Measurements from ENCODE around the gene GPR176. TPM values are rescaled to one million over a fixed set of nuclear protein-coding genes. Genes with fewer than 3 reads are reported as not detected.

The GPR176 gene
- polyA plus RNA-seq, 3 donors from 2014 or later: 0.07 TPM; not detected in 2

GRCh38 chr15:39880718-39881387, 39.2 kb downstream of the GPR176 start:
- Mint-ChIP-seq H3K27me3 (ENCODE audit: low read depth in 3 of 3) (peaks cover 2 to 7% (median 7%) of the 10 kb centered on the region in 3 donors), H3K4me3 (no peak overlapping the region), H3K27ac (no peak overlapping the region), H3K4me1 (no peaks in the 10 kb centered on the region), H3K36me3 (no peaks in the 10 kb centered on the region), H3K9me3 (no peaks in the 10 kb centered on the region)
- no peak for DNase-seq

DNA sequence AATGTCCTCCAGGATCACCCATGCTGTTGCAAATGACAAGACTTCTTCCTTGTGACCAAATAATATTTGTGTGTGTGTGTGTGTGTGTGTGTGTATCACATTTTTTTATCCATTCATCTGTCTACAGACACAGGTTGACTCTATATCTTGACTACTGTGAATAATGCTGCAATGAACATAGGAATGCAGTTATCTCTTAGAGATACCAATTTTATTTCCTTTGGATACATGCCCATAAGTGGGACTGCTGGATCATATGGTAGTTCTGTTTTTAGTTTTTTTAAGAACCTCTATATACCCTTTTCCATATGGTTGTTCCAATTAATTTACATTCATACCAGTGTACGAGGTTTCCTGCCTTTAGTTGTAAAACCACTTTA, 41.7 kb downstream of the GPR176 start:
- no peak for DNase-seq
- no peak overlapping the region for H3K4me3 Mint-ChIP-seq
- peaks cover 0 to 2% (median 0%) of the 10 kb centered on the region in 3 donors for H3K27me3 Mint-ChIP-seq (ENCODE audit: low read depth in 3 of 3)
- no peaks in the 10 kb centered on the region for H3K4me1 Mint-ChIP-seq
- no peak overlapping the region for H3K27ac Mint-ChIP-seq
- no peaks in the 10 kb centered on the region for H3K36me3 Mint-ChIP-seq
- H3K9me3 Mint-ChIP-seq: no peaks in the 10 kb centered on the region

DNA sequence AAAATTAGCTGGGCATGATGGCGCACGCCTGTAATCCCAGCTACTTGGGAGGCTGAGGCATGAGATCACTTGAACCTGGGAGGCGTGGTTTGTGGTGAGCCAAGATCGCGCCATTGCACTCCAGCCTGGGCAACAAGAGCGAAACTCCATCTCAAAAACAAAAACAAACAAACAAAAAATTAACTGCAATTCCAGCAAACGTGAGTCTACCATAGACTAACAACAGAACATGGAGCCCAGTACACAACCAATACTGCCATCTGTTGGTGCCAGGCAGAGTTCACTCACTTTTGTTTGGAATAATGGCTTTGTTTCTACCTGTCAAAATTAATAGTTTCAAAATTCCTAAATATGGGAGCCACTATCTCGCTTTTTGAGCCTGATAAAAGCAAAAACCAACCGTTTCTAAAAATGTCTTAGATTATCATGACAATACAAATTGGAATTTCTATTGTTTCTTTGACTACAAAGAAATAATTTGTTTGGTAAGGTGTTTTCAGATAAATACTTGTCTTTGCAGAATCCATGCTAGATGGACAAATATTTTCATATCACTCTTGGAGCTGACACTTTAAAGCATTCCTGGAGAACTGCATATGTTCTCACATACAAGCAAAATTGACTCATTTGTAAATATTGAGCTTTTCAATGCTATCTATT, 45.0 kb downstream of the GPR176 start:
- Mint-ChIP-seq H3K27ac (no peak overlapping the region), H3K27me3 (ENCODE audit: low read depth in 3 of 3) (peaks cover 0 to 5% (median 5%) of the 10 kb centered on the region in 3 donors), H3K9me3 (no peaks in the 10 kb centered on the region), H3K36me3 (no peaks in the 10 kb centered on the region), H3K4me3 (no peak overlapping the region), H3K4me1 (no peaks in the 10 kb centered on the region)
- DNase-seq: peak in 2 of 3 donors; percentile 6 to 26

DNA sequence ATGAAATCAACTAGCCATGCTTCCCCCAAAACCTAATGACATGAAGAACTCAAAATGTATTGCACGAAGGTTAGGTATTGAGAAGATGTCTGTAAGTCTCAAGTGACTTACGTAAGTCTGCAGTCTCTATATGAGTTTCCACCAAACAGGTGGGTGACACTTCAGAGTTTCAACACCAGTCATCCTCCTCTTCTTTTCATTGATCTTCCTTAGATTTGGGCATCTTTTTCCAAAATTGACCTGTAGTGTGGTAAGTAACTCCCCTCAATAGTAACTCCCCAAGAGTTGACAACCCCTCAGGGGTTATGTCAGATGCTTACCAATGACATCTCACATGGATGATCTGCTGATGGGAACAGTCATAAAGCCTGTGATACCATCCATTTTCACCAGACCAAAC, 46.1 kb downstream of the GPR176 start:
- no peak overlapping the region for H3K27ac Mint-ChIP-seq
- H3K4me3 Mint-ChIP-seq: no peak overlapping the region
- DNase-seq: no peak
- H3K4me1 Mint-ChIP-seq: no peaks in the 10 kb centered on the region
- H3K36me3 Mint-ChIP-seq: no peaks in the 10 kb centered on the region
- H3K27me3 Mint-ChIP-seq (ENCODE audit: low read depth in 3 of 3): peaks cover 0 to 5% (median 5%) of the 10 kb centered on the region in 3 donors
- no peaks in the 10 kb centered on the region for H3K9me3 Mint-ChIP-seq

DNA sequence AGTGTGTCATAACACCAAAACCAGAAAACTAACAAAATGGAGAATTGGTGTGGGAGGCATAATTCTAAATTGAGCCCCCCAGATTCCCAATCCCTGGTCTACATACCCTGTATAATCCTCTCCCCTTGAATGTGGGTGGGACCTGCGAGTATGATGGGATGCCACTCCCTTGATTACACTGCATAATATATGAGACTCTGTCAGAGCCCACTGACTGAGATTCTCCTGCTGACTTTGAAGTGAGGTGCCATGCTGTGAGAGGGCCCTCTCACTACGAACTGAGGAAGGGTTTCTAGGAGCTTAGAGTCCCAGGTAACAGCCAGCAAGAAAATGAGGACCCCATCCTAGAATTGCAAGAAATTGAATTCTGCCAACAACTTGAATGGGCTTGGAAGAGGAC, 49.5 kb downstream of the GPR176 start:
- DNase-seq: no peak
- H3K4me3 Mint-ChIP-seq: no peak overlapping the region
- no peaks in the 10 kb centered on the region for H3K36me3 Mint-ChIP-seq
- H3K4me1 Mint-ChIP-seq: no peaks in the 10 kb centered on the region
- peaks cover 0 to 15% (median 3%) of the 10 kb centered on the region in 3 donors for H3K27me3 Mint-ChIP-seq (ENCODE audit: low read depth in 3 of 3)
- H3K27ac Mint-ChIP-seq: no peak overlapping the region
- H3K9me3 Mint-ChIP-seq: no peaks in the 10 kb centered on the region

GRCh38 chr15:39869858-39870515, 50.1 kb downstream of the GPR176 start:
- no peaks in the 10 kb centered on the region for H3K9me3 Mint-ChIP-seq
- no peak overlapping the region for H3K4me3 Mint-ChIP-seq
- no peak for DNase-seq
- no peaks in the 10 kb centered on the region for H3K4me1 Mint-ChIP-seq
- H3K27ac Mint-ChIP-seq: no peak overlapping the region
- H3K27me3 Mint-ChIP-seq (ENCODE audit: low read depth in 3 of 3): peaks cover 0 to 19% (median 5%) of the 10 kb centered on the region in 3 donors
- no peaks in the 10 kb centered on the region for H3K36me3 Mint-ChIP-seq

DNA sequence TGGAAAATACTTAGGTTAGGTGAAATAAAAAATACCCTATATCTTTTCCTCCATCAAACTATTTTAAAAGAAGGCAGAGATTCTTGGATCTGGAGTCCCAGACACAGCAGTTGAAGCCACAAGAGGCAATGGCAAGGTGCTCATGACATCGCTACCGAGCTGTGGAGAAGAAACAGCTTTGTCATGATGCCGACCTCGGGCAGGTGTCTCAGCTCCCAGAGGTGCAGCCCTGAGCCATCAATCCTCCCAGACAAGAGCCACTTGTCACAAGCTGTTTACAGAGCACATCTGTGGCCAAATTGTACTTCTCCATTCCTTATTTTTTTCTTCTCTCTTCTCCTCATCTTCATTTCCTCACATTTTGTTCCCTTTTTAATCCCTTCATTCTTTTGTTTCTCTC, 50.8 kb downstream of the GPR176 start:
- Mint-ChIP-seq H3K4me1 (no peaks in the 10 kb centered on the region), H3K27me3 (ENCODE audit: low read depth in 3 of 3) (peaks cover 0 to 22% (median 5%) of the 10 kb centered on the region in 3 donors), H3K36me3 (no peaks in the 10 kb centered on the region), H3K27ac (no peak overlapping the region), H3K9me3 (no peaks in the 10 kb centered on the region), H3K4me3 (no peak overlapping the region)
- no peak for DNase-seq

- Mint-ChIP-seq H3K4me1 (no peaks in the 10 kb centered on the region), H3K9me3 (no peaks in the 10 kb centered on the region), H3K27ac (no peak overlapping the region), H3K27me3 (ENCODE audit: low read depth in 3 of 3) (peaks cover 0 to 25% (median 5%) of the 10 kb centered on the region in 3 donors), H3K36me3 (no peaks in the 10 kb centered on the region), H3K4me3 (no peak overlapping the region)
- no peak for DNase-seq
Observed at GRCh38 chr15:39868396-39868795, 51.7 kb downstream of the GPR176 start.

DNA sequence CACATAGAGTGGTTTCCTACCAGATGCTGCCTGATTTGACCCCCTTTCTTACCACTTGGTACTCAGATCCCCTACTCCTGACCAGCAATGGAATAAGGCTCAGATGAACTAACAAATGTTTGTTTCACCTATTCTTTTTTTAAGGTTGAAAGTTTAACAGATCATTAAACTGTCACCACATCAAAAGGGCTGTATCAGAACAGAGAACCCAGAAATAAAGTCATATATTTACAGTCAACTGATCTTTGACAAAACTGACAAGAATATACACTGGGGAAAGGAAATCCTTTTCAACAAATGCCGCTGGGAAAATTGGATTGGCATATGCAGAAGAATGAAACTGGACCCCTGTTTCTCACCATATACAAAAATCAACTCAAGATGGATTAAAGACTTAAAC, 56.0 kb downstream of the GPR176 start:
- H3K4me3 Mint-ChIP-seq: no peak overlapping the region
- peaks cover 0 to 20% (median 8%) of the 10 kb centered on the region in 3 donors for H3K27me3 Mint-ChIP-seq (ENCODE audit: low read depth in 3 of 3)
- no peaks in the 10 kb centered on the region for H3K4me1 Mint-ChIP-seq
- no peak overlapping the region for H3K27ac Mint-ChIP-seq
- no peaks in the 10 kb centered on the region for H3K36me3 Mint-ChIP-seq
- DNase-seq: no peak
- no peaks in the 10 kb centered on the region for H3K9me3 Mint-ChIP-seq

DNA sequence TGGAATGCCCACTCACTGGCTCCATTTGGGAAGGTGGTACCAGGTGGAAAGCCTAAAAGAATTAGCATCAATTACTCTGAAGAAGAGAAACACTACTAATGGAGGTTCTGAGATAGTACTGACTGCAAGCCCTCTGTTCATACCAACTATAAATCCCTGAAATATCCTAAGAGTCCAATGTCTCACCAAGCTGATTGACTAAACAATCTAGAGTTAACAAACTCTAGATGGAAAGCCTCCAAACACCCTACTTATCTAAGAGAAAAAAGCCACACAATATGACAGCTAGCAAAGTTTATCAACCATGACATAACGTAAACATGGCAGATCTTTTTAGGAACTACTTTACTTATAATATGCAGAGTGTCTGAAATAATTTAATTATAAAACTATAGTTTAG, 59.2 kb downstream of the GPR176 start:
- Mint-ChIP-seq H3K36me3 (no peaks in the 10 kb centered on the region), H3K4me3 (no peak overlapping the region), H3K9me3 (no peaks in the 10 kb centered on the region), H3K27ac (no peak overlapping the region), H3K27me3 (ENCODE audit: low read depth in 3 of 3) (peaks cover 3 to 18% (median 9%) of the 10 kb centered on the region in 3 donors), H3K4me1 (no peaks in the 10 kb centered on the region)
- DNase-seq: no peak

DNA sequence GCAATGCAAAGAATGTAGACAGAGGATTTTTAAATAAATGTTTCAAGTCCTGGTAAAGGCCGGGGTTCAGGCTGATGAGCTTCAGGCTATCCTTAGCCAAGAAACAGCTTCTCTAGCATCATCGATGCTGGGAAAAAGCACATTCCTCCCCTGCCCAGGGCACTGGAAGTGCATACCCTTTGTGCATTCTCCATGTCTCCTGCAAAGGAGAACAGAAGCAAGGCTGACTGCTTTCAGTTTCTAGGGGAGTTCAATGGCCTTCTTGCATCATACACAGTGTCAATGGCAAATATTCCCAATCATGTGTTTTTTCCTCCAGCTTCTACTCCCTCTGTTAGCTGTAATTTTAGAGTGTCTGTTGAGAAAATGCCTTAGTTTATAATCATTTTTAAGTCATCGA, 59.9 kb downstream of the GPR176 start:
- H3K27me3 Mint-ChIP-seq (ENCODE audit: low read depth in 3 of 3): peaks cover 4 to 16% (median 7%) of the 10 kb centered on the region in 3 donors
- H3K9me3 Mint-ChIP-seq: no peaks in the 10 kb centered on the region
- H3K4me3 Mint-ChIP-seq: no peak overlapping the region
- no peaks in the 10 kb centered on the region for H3K4me1 Mint-ChIP-seq
- DNase-seq: no peak
- H3K36me3 Mint-ChIP-seq: no peaks in the 10 kb centered on the region
- no peak overlapping the region for H3K27ac Mint-ChIP-seq

DNA sequence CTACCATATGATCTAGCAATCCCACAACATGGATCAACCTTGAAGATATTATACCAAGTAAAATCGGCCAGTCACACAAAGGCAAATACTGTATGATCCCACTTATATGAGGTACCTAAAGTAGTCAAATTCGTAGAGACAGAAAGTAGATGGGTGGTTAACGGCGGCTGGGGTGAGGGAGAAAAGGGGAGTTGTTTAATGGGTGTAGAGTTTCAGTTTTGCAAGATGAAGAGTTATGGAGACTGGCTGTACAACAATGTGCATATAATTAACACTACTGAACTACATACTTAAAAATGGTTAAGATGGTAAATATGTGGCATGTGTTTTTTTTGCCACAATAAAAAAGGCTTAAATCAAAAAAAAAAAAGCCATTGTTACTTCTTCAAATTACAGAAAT, 60.4 kb downstream of the GPR176 start:
- Mint-ChIP-seq H3K27me3 (ENCODE audit: low read depth in 3 of 3) (peaks cover 4 to 14% (median 7%) of the 10 kb centered on the region in 3 donors), H3K9me3 (no peaks in the 10 kb centered on the region), H3K27ac (no peak overlapping the region), H3K4me1 (no peaks in the 10 kb centered on the region), H3K4me3 (no peak overlapping the region), H3K36me3 (no peaks in the 10 kb centered on the region)
- DNase-seq: no peak

GRCh38 chr15:39857132-39857531, 62.9 kb downstream of the GPR176 start:
- no peak overlapping the region for H3K27ac Mint-ChIP-seq
- no peaks in the 10 kb centered on the region for H3K36me3 Mint-ChIP-seq
- H3K4me1 Mint-ChIP-seq: no peaks in the 10 kb centered on the region
- no peak for DNase-seq
- H3K4me3 Mint-ChIP-seq: no peak overlapping the region
- H3K27me3 Mint-ChIP-seq (ENCODE audit: low read depth in 3 of 3): peaks cover 4 to 11% (median 7%) of the 10 kb centered on the region in 3 donors
- H3K9me3 Mint-ChIP-seq: no peaks in the 10 kb centered on the region

- DNase-seq: no peak
- Mint-ChIP-seq H3K4me1 (no peaks in the 10 kb centered on the region), H3K27me3 (ENCODE audit: low read depth in 3 of 3) (peaks cover 7 to 11% (median 7%) of the 10 kb centered on the region in 3 donors), H3K9me3 (no peaks in the 10 kb centered on the region), H3K4me3 (no peak overlapping the region), H3K36me3 (no peaks in the 10 kb centered on the region), H3K27ac (no peak overlapping the region)
Observed at GRCh38 chr15:39856357-39856756, 63.7 kb downstream of the GPR176 start.

All from immature natural killer cell (primary cell).